GM21360 (cell line): ENCODE measurements around the gene ITGA5.

ENCODE experiments used
- ATAC-seq: cut with Tn5 transposase; IDR thresholded peaks from one replicate; pipeline ENCODE4 v1.9.1; 2021; ENCODE audit warnings: mild to moderate bottlenecking, moderate library complexity; ENCODE audit not compliant: unreplicated experiment

ITGA5 gene

GRCh38 chr12:54419088-54419887 is at the start of gene ITGA5:
ITGA5 (minus strand) TSS chr12:54419266; CDS start chr12:54419198, 68 bp downstream.
- ATAC-seq, result no peak

GRCh38 chr12:54465857-54466523 is 46.9 kb upstream of the ITGA5 start:
- ATAC-seq, result no peak

- no peak for ATAC-seq
These were observed 44.4 kb upstream of the ITGA5 start for GRCh38 chr12:54463484-54463883.

GRCh38 chr12:54463034-54463433 is 44.0 kb upstream of the ITGA5 start:
- ATAC-seq, result no peak

- no peak for ATAC-seq
These were observed 41.4 kb upstream of the ITGA5 start for GRCh38 chr12:54460317-54460923.

GRCh38 chr12:54459355-54459754 is 40.3 kb upstream of the ITGA5 start:
- ATAC-seq, result no peak

GRCh38 chr12:54455760-54456469 is 36.8 kb upstream of the ITGA5 start:
- ATAC-seq, result no peak

- no peak for ATAC-seq
These were observed 33.6 kb upstream of the ITGA5 start for GRCh38 chr12:54452628-54453027.

- no peak for ATAC-seq
These were observed 29.3 kb upstream of the ITGA5 start for GRCh38 chr12:54448344-54448743.

- no peak for ATAC-seq
These were observed 28.9 kb upstream of the ITGA5 start for GRCh38 chr12:54447917-54448316.

GRCh38 chr12:54444206-54444605 is 25.1 kb upstream of the ITGA5 start:
- no peak for ATAC-seq

- ATAC-seq, result no peak
These were observed 24.4 kb upstream of the ITGA5 start for GRCh38 chr12:54443446-54443845.

GRCh38 chr12:54442961-54443360 is 23.9 kb upstream of the ITGA5 start:
- no peak for ATAC-seq

GRCh38 chr12:54442099-54442498 is 23.0 kb upstream of the ITGA5 start:
- ATAC-seq, result no peak

GRCh38 chr12:54439521-54440255 is 20.6 kb upstream of the ITGA5 start:
- ATAC-seq, result no peak

- no peak for ATAC-seq
These were observed 20.0 kb upstream of the ITGA5 start for GRCh38 chr12:54439096-54439495.

GRCh38 chr12:54438517-54438916 is 19.5 kb upstream of the ITGA5 start:
- ATAC-seq, result no peak

GRCh38 chr12:54437697-54438096 is 18.6 kb upstream of the ITGA5 start:
- no peak for ATAC-seq

GRCh38 chr12:54437243-54437642 is 18.2 kb upstream of the ITGA5 start:
- ATAC-seq, result no peak

GRCh38 chr12:54432815-54433164 is 13.7 kb upstream of the ITGA5 start:
- no peak for ATAC-seq
